Gastroesophageal sphincter (tissue), 3 donors: ENCODE measurements around the gene CARD9.

Source experiments
- EP300 ChIP-seq: sonication (generic); formaldehyde crosslinking; IDR thresholded peaks from one replicate; pipeline ENCODE4 v1.6.1; 2017; ENCODE audit warnings: antibody characterized with exemption, mild to moderate bottlenecking
- POLR2A ChIP-seq, 2 donors: fragments of 450-650 bp; IDR thresholded peaks; one replicate each; pipeline ENCODE4 v1.6.1; 2017; ENCODE audit warnings: antibody characterized with exemption in 2 of 2, mild to moderate bottlenecking in 2 of 2, moderate library complexity in 1 of 2
- TF ChIP-seq, protein P1 (sequence below), 4 experiments: fragments of 200-600 bp in 2 of 4; fragments of 450-650 bp in 2 of 4; sonication (generic) in 1 of 4; IDR thresholded peaks; one replicate each; pipeline ENCODE4 v1.5.1; 2017 to 2019; ENCODE audit warnings: antibody characterized with exemption in 4 of 4, mild to moderate bottlenecking in 2 of 4, moderate library complexity in 2 of 4

DNA sequence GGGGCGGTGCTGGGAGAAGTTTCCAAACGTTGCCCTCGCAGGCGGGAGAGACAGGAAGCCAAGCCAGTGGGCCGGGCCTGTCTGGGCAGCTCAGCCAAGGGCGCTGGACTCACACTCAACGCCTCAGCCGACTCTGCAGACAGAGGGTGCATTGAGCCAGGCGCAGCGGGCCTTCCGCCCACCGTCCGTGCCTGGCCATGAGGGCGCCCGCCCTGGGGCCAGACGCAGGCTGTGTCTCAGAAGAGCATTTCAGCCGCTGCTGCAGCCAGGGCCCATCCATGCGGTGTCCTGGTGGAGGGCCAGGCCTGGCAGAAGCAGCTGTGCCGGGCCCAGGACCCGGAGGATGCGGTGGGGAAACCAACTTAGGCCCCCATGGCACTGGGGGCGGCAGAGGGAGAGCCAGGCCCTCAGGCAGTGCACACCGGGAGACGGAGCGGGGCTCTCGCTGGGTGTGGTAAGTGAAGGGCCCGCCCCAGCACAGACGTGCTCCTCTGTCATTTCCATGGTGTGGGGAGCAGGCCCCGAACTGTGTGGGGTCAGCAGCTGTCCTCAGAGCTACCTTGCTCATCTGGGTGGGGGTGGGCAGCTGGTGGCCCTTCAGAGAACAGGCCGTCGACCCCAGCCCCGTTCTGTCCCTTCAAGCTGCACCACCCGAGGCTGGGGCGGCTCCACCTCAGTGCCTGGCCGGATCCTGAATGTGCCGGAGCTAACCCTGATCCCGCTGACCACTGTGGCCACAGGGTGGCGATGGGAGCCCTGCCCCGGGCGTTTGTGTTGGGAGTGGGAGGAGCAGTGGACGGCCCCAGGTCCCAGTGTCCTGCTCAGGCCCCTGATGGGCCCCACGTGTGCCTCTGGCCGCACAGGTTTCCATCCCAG is 27.9 kb downstream of the CARD9 start:
- TF ChIP-seq, protein P1, sequence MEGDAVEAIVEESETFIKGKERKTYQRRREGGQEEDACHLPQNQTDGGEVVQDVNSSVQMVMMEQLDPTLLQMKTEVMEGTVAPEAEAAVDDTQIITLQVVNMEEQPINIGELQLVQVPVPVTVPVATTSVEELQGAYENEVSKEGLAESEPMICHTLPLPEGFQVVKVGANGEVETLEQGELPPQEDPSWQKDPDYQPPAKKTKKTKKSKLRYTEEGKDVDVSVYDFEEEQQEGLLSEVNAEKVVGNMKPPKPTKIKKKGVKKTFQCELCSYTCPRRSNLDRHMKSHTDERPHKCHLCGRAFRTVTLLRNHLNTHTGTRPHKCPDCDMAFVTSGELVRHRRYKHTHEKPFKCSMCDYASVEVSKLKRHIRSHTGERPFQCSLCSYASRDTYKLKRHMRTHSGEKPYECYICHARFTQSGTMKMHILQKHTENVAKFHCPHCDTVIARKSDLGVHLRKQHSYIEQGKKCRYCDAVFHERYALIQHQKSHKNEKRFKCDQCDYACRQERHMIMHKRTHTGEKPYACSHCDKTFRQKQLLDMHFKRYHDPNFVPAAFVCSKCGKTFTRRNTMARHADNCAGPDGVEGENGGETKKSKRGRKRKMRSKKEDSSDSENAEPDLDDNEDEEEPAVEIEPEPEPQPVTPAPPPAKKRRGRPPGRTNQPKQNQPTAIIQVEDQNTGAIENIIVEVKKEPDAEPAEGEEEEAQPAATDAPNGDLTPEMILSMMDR (IDR thresholded peaks at IDR 0.05): peak in 3 of 4 experiments; percentile 36 to 53 (median 50)
- TF ChIP-seq POLR2A (IDR thresholded peaks at IDR 0.05): no peak
- TF ChIP-seq EP300: no peak
